NCI-H2081 (cell line): ENCODE measurements around the gene CCR3.

Experiments used
- DNase-seq, 2 experiments: peaks; one replicate each; lab custom pipeline; 2025; lab: John Stamatoyannopoulos, UW

The CCR3 gene

GRCh38 chr3:46297658-46298423 is 55.6 kb downstream of the CCR3 start:
- DNase-seq, result no peak

DNA sequence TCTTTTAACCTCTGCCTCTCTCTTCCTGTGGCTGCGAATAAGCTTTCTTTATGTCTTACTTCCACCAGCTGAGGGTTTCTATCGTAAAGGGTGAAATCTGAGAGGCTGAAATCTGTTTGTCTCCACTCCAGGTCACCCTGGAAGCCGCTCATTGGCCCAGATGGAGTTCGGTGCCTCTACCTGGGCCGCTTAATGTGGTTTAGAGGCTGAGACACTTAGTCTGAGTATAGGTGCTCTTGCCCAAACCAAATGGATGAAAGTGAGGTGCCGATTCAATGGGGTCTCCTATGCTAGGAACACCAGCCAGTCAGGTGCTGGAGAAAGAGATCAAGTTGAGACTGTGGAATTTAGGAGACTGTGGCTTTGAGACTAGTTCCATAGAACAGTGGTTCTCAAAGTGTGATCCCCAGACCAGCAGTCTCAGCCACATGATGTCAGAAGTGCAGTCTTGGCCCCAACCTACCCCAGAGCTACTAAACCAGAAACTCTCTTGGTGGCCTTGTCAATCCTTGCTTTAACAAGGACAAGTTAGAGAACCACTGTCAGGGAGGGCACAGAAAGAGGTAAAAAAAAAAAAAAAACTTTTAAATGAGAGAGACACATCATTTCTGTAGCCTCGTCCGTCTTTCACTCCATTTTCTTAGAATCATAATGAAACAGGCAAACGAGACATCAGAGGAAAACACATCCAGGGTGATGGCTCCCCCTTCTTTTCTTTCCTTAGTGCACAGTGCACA is 56.8 kb downstream of the CCR3 start:
- DNase-seq, result no peak

- no peak for DNase-seq
Measured at GRCh38 chr3:46299608-46300460, 57.6 kb downstream of the CCR3 start.

GRCh38 chr3:46300461-46300789 is 58.2 kb downstream of the CCR3 start:
- DNase-seq, result no peak

DNA sequence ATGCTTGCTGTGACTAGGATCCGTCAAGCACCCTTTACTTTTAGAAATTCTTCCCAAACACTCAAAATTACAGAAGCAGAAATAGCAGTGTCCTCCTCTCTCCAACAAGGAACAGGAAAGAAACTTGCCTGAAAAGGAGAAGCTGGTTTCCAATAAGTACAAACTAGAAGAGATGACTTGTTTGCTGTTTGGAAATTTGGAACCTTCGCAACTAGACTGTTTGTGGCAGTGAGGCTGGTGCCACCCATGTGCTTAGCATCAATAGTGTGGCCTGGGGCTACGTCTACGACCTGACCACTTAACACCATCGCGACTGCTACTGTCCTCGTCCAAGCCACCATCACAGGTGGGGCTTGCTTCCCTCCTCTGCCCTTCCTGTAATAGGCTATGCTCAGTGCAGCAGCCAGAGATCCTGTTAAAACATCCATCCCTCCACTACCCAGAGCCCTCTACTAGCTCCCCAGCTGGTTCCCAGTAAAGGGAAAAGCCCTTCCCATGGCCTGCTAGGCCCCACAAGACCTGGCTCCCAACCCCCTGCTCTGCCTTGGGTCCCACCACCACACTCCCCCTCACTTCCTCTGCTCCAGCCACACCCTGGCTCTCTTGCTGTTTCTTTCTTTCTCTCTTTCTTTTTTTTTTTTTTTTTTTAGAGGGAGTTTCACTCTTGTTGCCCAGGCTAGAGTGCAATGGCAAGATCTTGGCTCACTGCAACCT is 59.0 kb downstream of the CCR3 start:
- DNase-seq, result no peak

GRCh38 chr3:46303240-46303639 is 61.0 kb downstream of the CCR3 start:
- DNase-seq, result no peak

DNA sequence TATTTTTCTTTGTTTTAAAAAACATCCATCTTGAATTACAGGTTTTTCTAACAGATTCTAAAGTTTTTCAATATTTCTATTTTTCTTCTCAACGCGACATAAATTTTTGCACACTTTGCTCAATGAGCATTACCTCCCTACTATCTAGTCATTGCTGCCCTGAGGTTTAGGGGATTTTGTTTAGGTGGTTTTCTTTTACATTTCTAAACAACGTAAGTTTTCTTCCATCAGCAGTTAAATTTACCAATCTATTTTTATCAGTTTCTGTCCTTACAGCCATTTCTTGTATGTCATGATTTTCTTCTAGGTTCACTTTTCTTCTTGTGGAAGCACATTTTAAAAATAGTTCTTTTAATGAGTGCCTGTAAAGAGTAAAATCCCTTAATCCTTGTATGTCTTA is 62.5 kb downstream of the CCR3 start:
- no peak for DNase-seq

- no peak for DNase-seq
Measured at GRCh38 chr3:46312991-46313390, 70.7 kb downstream of the CCR3 start.

DNA sequence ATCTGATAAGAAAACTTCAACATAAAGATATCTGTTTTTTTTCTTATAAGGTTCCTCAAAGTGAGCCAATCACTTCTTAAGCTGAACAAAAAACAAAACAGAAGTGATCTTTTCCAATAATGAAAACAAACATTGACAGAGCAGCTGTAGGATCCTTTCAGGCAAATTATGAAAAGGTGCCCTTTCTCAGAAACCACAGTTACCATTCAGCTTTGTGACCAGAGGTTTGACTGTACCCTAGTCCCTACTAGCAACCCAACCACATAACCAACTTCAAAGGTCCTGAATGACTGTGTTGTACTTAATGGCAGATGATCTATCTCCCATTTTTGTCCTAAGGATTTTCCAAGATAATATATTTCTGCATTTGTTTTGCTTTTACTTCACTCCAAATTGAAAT is 72.3 kb downstream of the CCR3 start:
- DNase-seq, result no peak

GRCh38 chr3:46316206-46316605 is 73.9 kb downstream of the CCR3 start:
- no peak for DNase-seq
